ENCODE data around the gene PHLDA1.

DNA sequence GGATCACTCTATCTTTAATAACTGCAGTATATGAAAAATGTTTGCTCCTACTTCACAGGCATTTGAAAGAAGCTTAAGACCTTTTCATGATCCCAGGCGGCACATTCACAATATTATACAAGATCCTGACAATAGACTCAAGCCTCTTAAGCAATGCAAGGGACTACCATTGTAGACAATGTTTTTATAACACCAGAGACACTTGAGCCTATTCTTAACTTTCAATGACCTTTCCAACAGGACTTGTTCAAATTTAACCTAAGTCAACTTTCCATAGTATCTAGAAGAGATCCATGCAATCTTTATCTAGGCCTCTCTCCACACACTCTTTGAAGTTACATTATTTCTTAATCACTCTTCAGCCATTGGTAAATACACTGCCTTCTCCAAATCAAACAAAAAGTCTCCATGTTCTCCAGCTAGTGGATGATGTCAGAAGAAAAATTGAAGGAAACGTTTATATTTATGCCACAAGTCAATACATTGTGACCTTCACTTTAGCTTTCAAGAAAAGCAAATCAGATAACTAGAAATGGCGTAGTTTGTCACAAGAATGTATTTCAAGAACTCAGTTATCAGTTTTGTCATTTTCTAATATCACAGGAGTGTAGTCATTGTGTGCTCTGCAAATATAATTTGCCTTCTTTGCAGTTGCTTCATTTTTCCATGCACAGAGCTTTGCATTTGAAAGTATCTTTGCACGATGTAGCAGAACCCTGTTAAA lies 41.2 kb downstream of the PHLDA1 start:
- TF ChIP-seq, protein P1, sequence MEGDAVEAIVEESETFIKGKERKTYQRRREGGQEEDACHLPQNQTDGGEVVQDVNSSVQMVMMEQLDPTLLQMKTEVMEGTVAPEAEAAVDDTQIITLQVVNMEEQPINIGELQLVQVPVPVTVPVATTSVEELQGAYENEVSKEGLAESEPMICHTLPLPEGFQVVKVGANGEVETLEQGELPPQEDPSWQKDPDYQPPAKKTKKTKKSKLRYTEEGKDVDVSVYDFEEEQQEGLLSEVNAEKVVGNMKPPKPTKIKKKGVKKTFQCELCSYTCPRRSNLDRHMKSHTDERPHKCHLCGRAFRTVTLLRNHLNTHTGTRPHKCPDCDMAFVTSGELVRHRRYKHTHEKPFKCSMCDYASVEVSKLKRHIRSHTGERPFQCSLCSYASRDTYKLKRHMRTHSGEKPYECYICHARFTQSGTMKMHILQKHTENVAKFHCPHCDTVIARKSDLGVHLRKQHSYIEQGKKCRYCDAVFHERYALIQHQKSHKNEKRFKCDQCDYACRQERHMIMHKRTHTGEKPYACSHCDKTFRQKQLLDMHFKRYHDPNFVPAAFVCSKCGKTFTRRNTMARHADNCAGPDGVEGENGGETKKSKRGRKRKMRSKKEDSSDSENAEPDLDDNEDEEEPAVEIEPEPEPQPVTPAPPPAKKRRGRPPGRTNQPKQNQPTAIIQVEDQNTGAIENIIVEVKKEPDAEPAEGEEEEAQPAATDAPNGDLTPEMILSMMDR (IDR thresholded peaks at IDR 0.05): no peak
- TF ChIP-seq, protein P2, sequence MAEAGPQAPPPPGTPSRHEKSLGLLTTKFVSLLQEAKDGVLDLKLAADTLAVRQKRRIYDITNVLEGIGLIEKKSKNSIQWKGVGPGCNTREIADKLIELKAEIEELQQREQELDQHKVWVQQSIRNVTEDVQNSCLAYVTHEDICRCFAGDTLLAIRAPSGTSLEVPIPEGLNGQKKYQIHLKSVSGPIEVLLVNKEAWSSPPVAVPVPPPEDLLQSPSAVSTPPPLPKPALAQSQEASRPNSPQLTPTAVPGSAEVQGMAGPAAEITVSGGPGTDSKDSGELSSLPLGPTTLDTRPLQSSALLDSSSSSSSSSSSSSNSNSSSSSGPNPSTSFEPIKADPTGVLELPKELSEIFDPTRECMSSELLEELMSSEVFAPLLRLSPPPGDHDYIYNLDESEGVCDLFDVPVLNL (CRISPR knock-in tag; IDR thresholded peaks at IDR 0.05; ENCODE audit: borderline replicate concordance, low read depth): no peak
- TF ChIP-seq CREM (CRISPR knock-in tag; IDR thresholded peaks at IDR 0.05): no peak
- no peak for TF ChIP-seq CREB1 (CRISPR knock-in tag; IDR thresholded peaks at IDR 0.05)
- TF ChIP-seq, protein P3, sequence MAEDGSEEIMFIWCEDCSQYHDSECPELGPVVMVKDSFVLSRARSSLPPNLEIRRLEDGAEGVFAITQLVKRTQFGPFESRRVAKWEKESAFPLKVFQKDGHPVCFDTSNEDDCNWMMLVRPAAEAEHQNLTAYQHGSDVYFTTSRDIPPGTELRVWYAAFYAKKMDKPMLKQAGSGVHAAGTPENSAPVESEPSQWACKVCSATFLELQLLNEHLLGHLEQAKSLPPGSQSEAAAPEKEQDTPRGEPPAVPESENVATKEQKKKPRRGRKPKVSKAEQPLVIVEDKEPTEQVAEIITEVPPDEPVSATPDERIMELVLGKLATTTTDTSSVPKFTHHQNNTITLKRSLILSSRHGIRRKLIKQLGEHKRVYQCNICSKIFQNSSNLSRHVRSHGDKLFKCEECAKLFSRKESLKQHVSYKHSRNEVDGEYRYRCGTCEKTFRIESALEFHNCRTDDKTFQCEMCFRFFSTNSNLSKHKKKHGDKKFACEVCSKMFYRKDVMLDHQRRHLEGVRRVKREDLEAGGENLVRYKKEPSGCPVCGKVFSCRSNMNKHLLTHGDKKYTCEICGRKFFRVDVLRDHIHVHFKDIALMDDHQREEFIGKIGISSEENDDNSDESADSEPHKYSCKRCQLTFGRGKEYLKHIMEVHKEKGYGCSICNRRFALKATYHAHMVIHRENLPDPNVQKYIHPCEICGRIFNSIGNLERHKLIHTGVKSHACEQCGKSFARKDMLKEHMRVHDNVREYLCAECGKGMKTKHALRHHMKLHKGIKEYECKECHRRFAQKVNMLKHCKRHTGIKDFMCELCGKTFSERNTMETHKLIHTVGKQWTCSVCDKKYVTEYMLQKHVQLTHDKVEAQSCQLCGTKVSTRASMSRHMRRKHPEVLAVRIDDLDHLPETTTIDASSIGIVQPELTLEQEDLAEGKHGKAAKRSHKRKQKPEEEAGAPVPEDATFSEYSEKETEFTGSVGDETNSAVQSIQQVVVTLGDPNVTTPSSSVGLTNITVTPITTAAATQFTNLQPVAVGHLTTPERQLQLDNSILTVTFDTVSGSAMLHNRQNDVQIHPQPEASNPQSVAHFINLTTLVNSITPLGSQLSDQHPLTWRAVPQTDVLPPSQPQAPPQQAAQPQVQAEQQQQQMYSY (CRISPR knock-in tag; IDR thresholded peaks at IDR 0.05): no peak
- TF ChIP-seq, protein P4, sequence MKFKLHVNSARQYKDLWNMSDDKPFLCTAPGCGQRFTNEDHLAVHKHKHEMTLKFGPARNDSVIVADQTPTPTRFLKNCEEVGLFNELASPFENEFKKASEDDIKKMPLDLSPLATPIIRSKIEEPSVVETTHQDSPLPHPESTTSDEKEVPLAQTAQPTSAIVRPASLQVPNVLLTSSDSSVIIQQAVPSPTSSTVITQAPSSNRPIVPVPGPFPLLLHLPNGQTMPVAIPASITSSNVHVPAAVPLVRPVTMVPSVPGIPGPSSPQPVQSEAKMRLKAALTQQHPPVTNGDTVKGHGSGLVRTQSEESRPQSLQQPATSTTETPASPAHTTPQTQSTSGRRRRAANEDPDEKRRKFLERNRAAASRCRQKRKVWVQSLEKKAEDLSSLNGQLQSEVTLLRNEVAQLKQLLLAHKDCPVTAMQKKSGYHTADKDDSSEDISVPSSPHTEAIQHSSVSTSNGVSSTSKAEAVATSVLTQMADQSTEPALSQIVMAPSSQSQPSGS (CRISPR knock-in tag; IDR thresholded peaks at IDR 0.05; ENCODE audit: borderline replicate concordance, low read depth): no peak
- no peak for TF ChIP-seq CBFB (CRISPR knock-in tag; IDR thresholded peaks at IDR 0.05; ENCODE audit: low read depth)
- TF ChIP-seq ZNF263 (CRISPR knock-in tag; IDR thresholded peaks at IDR 0.05; ENCODE audit: low read depth): no peak
- TF ChIP-seq ETV6 (CRISPR knock-in tag; IDR thresholded peaks at IDR 0.05): no peak
- no peak for TF ChIP-seq TEAD4 (CRISPR knock-in tag; IDR thresholded peaks at IDR 0.05)

All from WTC11 (cell line).